Kidney (tissue), 14 donors: ENCODE measurements around the gene ZNF334. TPM values are rescaled to one million over a fixed set of nuclear protein-coding genes. Genes with fewer than 3 reads are reported as not detected.

Experiments used
- DNase-seq, 5 donors: peaks; one replicate each; pipeline ENCODE4 v3.0.0-alpha.2; 2013 to 2020
- FAIRE-seq: peaks from 2 replicates; lab custom pipeline; 2012; peaks lifted over from hg19 to GRCh38; lab: Jason Lieb, UNC
- H3K27ac ChIP-seq, 2 donors: one replicate each; pipeline ENCODE4 v1.7.0; 2013; ENCODE audit warnings: low read depth in 2 of 2, low read length in 2 of 2, inconsistent platforms in 1 of 2
- H3K27me3 ChIP-seq: one replicate; pipeline ENCODE4 v1.7.1; 2013; ENCODE audit warnings: low read length, inconsistent platforms; ENCODE audit not compliant: control insufficient read depth, insufficient read depth
- H3K36me3 ChIP-seq, 3 donors: one replicate each; pipeline versions ENCODE4 v1.7.0 to v1.7.1; 2013; ENCODE audit warnings: low read length in 3 of 3, control low read depth in 1 of 3, inconsistent platforms in 1 of 3; ENCODE audit not compliant: insufficient read depth in 3 of 3, control insufficient read depth in 2 of 3
- H3K4me1 ChIP-seq, 3 donors: one replicate each; pipeline versions ENCODE4 v1.7.0 to v1.7.1; 2013; ENCODE audit warnings: low read length in 3 of 3, inconsistent platforms in 1 of 3, low read depth in 1 of 3; ENCODE audit not compliant: control insufficient read depth in 2 of 3, insufficient read depth in 2 of 3
- H3K4me3 ChIP-seq, 3 donors: one replicate each; pipeline versions ENCODE4 v1.7.0 to v1.8.1; 2013; ENCODE audit warnings: low read length in 3 of 3, control low read depth in 1 of 3, inconsistent platforms in 1 of 3
- H3K9ac ChIP-seq, 3 donors: one replicate each; pipeline versions ENCODE4 v1.7.0 to v1.7.1; 2013; ENCODE audit warnings: low read length in 3 of 3, control low read depth in 1 of 3, inconsistent platforms in 1 of 3
- H3K9me3 ChIP-seq, 3 donors: one replicate each; pipeline versions ENCODE4 v1.7.0 to v1.7.1; 2013; ENCODE audit warnings: low read length in 3 of 3, control low read depth in 1 of 3, inconsistent platforms in 1 of 3; ENCODE audit not compliant: control insufficient read depth in 2 of 3, insufficient read depth in 1 of 3
- intact Hi-C: fragments of 100-400 bp; cut with DNase I; formaldehyde crosslinking; loops from one replicate; pipeline ENCODE4 v1.11.1; 2022
- polyA plus RNA-seq: library from polyadenylated mRNA; stranded (reverse); fragments of 350-450 nt; fragmentation: Illumina TruSeq; extraction: RNeasy Lipid Tissue Mini Kit (QIAGEN cat#74804); gene quantifications from one replicate; pipeline ENCODE4 v1.2.3, GENCODE V29; 2014; ENCODE audit warnings: low read depth, low replicate concordance; ENCODE audit not compliant: insufficient read depth
- total RNA-seq: library from RNA; stranded (reverse); fragmentation: NEBNext Ultra II Directional; extraction: Animal tissue kit (Norgen Biotek cat#: 25700); gene quantifications from one replicate; pipeline ENCODE4 v1.2.1, GENCODE V29; 2021
- TF ChIP-seq, protein P1 (sequence below): IDR thresholded peaks from 3 replicates; pipeline ENCODE4 v1.5.1; 2012; ENCODE audit warnings: mild to moderate bottlenecking, moderate library complexity, borderline replicate concordance; ENCODE audit not compliant: insufficient read depth; ENCODE audit errors: extremely low read depth
- donor health status: control.
- donor health status: control.
- donor health status: control.
- donor health status: control.
- donor health status: control.
- donor health status: DM: yes; HTN: yes; CAD: no.
- donor health status: Normal renal cell carcinoma (clear cell type).

The ZNF334 gene
- total and polyA plus RNA-seq, 2 donors from 2014 or later = 3.7 to 8.2 TPM

GRCh38 chr20:46547995-46548394 is 34.6 kb upstream of the ZNF334 start:
- no peak overlapping the region for H3K4me3 ChIP-seq
- FAIRE-seq = no peak

GRCh38 chr20:46546936-46547335 is 33.6 kb upstream of the ZNF334 start:
- DNase-seq = no peak
- no peaks in the 10 kb centered on the region for H3K36me3 ChIP-seq
- TF ChIP-seq, protein P1, sequence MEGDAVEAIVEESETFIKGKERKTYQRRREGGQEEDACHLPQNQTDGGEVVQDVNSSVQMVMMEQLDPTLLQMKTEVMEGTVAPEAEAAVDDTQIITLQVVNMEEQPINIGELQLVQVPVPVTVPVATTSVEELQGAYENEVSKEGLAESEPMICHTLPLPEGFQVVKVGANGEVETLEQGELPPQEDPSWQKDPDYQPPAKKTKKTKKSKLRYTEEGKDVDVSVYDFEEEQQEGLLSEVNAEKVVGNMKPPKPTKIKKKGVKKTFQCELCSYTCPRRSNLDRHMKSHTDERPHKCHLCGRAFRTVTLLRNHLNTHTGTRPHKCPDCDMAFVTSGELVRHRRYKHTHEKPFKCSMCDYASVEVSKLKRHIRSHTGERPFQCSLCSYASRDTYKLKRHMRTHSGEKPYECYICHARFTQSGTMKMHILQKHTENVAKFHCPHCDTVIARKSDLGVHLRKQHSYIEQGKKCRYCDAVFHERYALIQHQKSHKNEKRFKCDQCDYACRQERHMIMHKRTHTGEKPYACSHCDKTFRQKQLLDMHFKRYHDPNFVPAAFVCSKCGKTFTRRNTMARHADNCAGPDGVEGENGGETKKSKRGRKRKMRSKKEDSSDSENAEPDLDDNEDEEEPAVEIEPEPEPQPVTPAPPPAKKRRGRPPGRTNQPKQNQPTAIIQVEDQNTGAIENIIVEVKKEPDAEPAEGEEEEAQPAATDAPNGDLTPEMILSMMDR = no peak
- no peaks in the 10 kb centered on the region for H3K27me3 ChIP-seq
- no peak for FAIRE-seq
- H3K27ac ChIP-seq = no peak overlapping the region
- intact Hi-C loops = no loop called here
- no peak overlapping the region for H3K9ac ChIP-seq
- no peak overlapping the region for H3K4me3 ChIP-seq
- H3K9me3 ChIP-seq = peaks cover 0 to 3% (median 0%) of the 10 kb centered on the region in 3 donors
- no peaks in the 10 kb centered on the region for H3K4me1 ChIP-seq

More at GRCh38 chr20:46547995-46548394, 34.6 kb upstream of the ZNF334 start:
- TF ChIP-seq, protein P1 = no peak
- no peaks in the 10 kb centered on the region for H3K27me3 ChIP-seq
- no peaks in the 10 kb centered on the region for H3K36me3 ChIP-seq
- intact Hi-C loops = no loop called here
- no peak for DNase-seq
- H3K9ac ChIP-seq = no peak overlapping the region
- no peaks in the 10 kb centered on the region for H3K4me1 ChIP-seq
- no peak overlapping the region for H3K27ac ChIP-seq
- peaks cover 0 to 3% (median 0%) of the 10 kb centered on the region in 3 donors for H3K9me3 ChIP-seq

DNA sequence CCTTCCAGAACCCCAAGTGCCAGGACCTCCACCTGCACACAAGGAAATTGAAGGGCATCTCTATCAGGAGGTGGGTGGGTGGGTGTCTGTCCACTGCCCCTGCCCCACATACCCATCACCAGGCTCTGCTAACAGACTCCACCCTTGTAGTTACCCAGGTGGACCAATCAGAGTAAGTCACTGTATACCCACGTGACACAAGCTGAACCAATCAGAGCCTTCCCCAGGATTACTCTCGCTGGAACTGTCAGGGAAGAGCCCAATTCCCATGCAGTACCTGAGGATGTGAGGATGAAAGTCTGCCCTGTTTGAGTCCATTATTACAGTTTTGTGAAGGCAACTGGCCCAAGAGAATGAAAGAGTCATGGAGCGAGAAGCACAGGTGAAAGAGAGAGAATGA is 32.9 kb upstream of the ZNF334 start:
- FAIRE-seq (no peak), DNase-seq (no peak)
- no peaks in the 10 kb centered on the region for H3K27me3 ChIP-seq
- H3K36me3 ChIP-seq = no peaks in the 10 kb centered on the region
- intact Hi-C loops = no loop called here
- no peak overlapping the region for H3K9ac ChIP-seq
- no peaks in the 10 kb centered on the region for H3K4me1 ChIP-seq
- H3K4me3 ChIP-seq = no peak overlapping the region
- no peak overlapping the region for H3K27ac ChIP-seq
- TF ChIP-seq, protein P1 = no peak
- H3K9me3 ChIP-seq = peaks cover 0 to 3% (median 0%) of the 10 kb centered on the region in 3 donors

DNA sequence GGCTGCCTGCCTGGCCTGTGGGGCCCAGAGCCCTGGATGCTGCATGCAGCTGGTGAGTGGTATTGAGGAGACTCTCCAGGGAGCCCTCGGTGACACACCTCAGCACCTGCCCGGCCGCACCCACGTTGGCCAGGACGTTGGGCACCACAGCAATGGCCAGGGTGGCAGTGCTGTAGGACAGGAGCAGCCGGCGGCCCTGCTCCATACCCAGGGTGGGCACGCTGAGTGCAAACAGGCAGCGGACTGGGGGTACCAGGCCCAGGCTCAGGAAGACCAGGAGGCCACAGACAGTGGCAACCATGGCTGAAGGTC is 32.4 kb upstream of the ZNF334 start:
- H3K27me3 ChIP-seq = peaks cover 3% of the 10 kb centered on the region
- no peak for FAIRE-seq
- H3K9ac ChIP-seq = no peak overlapping the region
- no peak overlapping the region for H3K27ac ChIP-seq
- no peak for DNase-seq
- H3K4me3 ChIP-seq = no peak overlapping the region
- no peaks in the 10 kb centered on the region for H3K4me1 ChIP-seq
- H3K36me3 ChIP-seq = no peaks in the 10 kb centered on the region
- H3K9me3 ChIP-seq = peaks cover 0 to 3% (median 0%) of the 10 kb centered on the region in 3 donors
- intact Hi-C loops = no loop called here
- TF ChIP-seq, protein P1 = no peak
